ENCODE data around the gene DIPK1A. TPM values are rescaled to one million over a fixed set of nuclear protein-coding genes. Genes with fewer than 3 reads are reported as not detected.

DIPK1A gene
- total RNA-seq, 1 experiment from 2014 or later: 2.3 TPM

- Mint-ChIP-seq H3K9me3 (ENCODE audit: unreplicated experiment) (no peaks in the 10 kb centered on the region), H3K36me3 (ENCODE audit: insufficient read depth, unreplicated experiment) (no peaks in the 10 kb centered on the region), H3K4me1 (ENCODE audit: low read depth, unreplicated experiment) (peaks cover 36% of the 10 kb centered on the region), H3K27me3 (ENCODE audit: insufficient read depth, unreplicated experiment) (no peaks in the 10 kb centered on the region), H3K4me3 (ENCODE audit: unreplicated experiment) (peak overlapping the region; percentile 50), H3K27ac (ENCODE audit: unreplicated experiment) (peak overlapping the region; percentile 84)
- peak; percentile 58 to 61 for DNase-seq
- no TSS peak for BruUV-seq (replicated peaks)
- no peaks in the 10 kb centered on the region for H3K27me3 ChIP-seq (replicated peaks; ENCODE audit: control insufficient read depth, insufficient read depth, low read length)
- no peaks in the 10 kb centered on the region for H3K9me3 ChIP-seq
- H3K4me1 ChIP-seq: peaks cover 37% of the 10 kb centered on the region
- ChIA-PET POLR2A (interaction anchor here (1.1 kb wide), 1 partner anchor 15 kb away, joined by 4 read pairs; the partner anchor contains the start of gene RPL5), CTCF (interaction anchor here (1.4 to 1.9 kb wide), 3 partner anchors 13 to 507 kb away, joined by 4 to 17 read pairs (median 9); no protein-coding TSS in a partner anchor)
- no peak overlapping the region for H3K4me3 ChIP-seq (ENCODE audit: low read depth, low read length)
- TF ChIP-seq CTCF (IDR thresholded peaks at IDR 0.05; ENCODE audit: insufficient read depth in 1 of 2, low read depth in 1 of 2, low read length in 1 of 2, severe bottlenecking in 1 of 2, unreplicated experiment in 1 of 2): no peak
- intact Hi-C loops (cut with micrococcal nuclease; ENCODE audit: unreplicated experiment): loop anchor here (1.0 kb wide), 2 partner anchors 13 to 32 kb away; partner anchors contain the start of gene EVI5
- no peaks in the 10 kb centered on the region for H3K36me3 ChIP-seq (ENCODE audit: control insufficient read depth, insufficient read depth, low read length)
Observed at GRCh38 chr1:92817137-92817697, 144.0 kb downstream of the DIPK1A start.

- Histone ChIP-seq H3K4me1 (peaks cover 36% of the 10 kb centered on the region), H3K4me3 (ENCODE audit: low read depth, low read length) (no peak overlapping the region), H3K36me3 (ENCODE audit: control insufficient read depth, insufficient read depth, low read length) (no peaks in the 10 kb centered on the region), H3K27me3 (replicated peaks; ENCODE audit: control insufficient read depth, insufficient read depth, low read length) (no peaks in the 10 kb centered on the region), H3K9me3 (no peaks in the 10 kb centered on the region)
- no peaks in the 10 kb centered on the region for H3K27me3 Mint-ChIP-seq (ENCODE audit: insufficient read depth, unreplicated experiment)
- H3K9me3 Mint-ChIP-seq (ENCODE audit: unreplicated experiment): no peaks in the 10 kb centered on the region
- H3K36me3 Mint-ChIP-seq (ENCODE audit: insufficient read depth, unreplicated experiment): no peaks in the 10 kb centered on the region
- peak overlapping the region; percentile 84 for H3K27ac Mint-ChIP-seq (ENCODE audit: unreplicated experiment)
- ChIA-PET POLR2A (interaction anchor here (1.1 kb wide), 1 partner anchor 16 kb away, joined by 4 read pairs; the partner anchor contains the start of gene RPL5), CTCF (interaction anchor here (1.9 kb wide), 2 partner anchors 67 to 506 kb away, joined by 4 to 17 read pairs; no protein-coding TSS in a partner anchor)
- BruUV-seq (replicated peaks): TSS peak; percentile 44
- DNase-seq: no peak
- H3K4me3 Mint-ChIP-seq (ENCODE audit: unreplicated experiment): peak overlapping the region; percentile 14
- peaks cover 36% of the 10 kb centered on the region for H3K4me1 Mint-ChIP-seq (ENCODE audit: low read depth, unreplicated experiment)
- TF ChIP-seq CTCF (IDR thresholded peaks at IDR 0.05; ENCODE audit: insufficient read depth in 1 of 2, low read depth in 1 of 2, low read length in 1 of 2, severe bottlenecking in 1 of 2, unreplicated experiment in 1 of 2): no peak
- intact Hi-C loops (cut with micrococcal nuclease; ENCODE audit: unreplicated experiment): loop anchor here (1.0 kb wide), 2 partner anchors 12 to 31 kb away; partner anchors contain the start of gene EVI5
Observed at GRCh38 chr1:92816732-92817131, 144.5 kb downstream of the DIPK1A start.

- no peak for DNase-seq
- POLR2A ChIA-PET: no interaction called here
Observed at GRCh38 chr1:92808381-92808780, 152.9 kb downstream of the DIPK1A start.

More at GRCh38 chr1:92808381-92808780, 152.9 kb downstream of the DIPK1A start:
- CTCF ChIA-PET: no interaction called here
- peaks cover 24% of the 10 kb centered on the region for H3K4me1 ChIP-seq
- no peak overlapping the region for H3K4me3 ChIP-seq (ENCODE audit: low read depth, low read length)
- no peak overlapping the region for H3K4me3 Mint-ChIP-seq (ENCODE audit: unreplicated experiment)
- no peaks in the 10 kb centered on the region for H3K27me3 Mint-ChIP-seq (ENCODE audit: insufficient read depth, unreplicated experiment)
- BruUV-seq (replicated peaks): no TSS peak
- no peak overlapping the region for H3K27ac Mint-ChIP-seq (ENCODE audit: unreplicated experiment)
- peaks cover 21% of the 10 kb centered on the region for H3K4me1 Mint-ChIP-seq (ENCODE audit: low read depth, unreplicated experiment)
- no peak for TF ChIP-seq CTCF (IDR thresholded peaks at IDR 0.05; ENCODE audit: insufficient read depth in 1 of 2, low read depth in 1 of 2, low read length in 1 of 2, severe bottlenecking in 1 of 2, unreplicated experiment in 1 of 2)
- H3K36me3 Mint-ChIP-seq (ENCODE audit: insufficient read depth, unreplicated experiment): no peaks in the 10 kb centered on the region
- no peaks in the 10 kb centered on the region for H3K27me3 ChIP-seq (replicated peaks; ENCODE audit: control insufficient read depth, insufficient read depth, low read length)
- intact Hi-C loops (cut with micrococcal nuclease; ENCODE audit: unreplicated experiment): no loop called here
- H3K9me3 ChIP-seq: peaks cover 5% of the 10 kb centered on the region; the same call in 1 of the 2 replicates
- H3K36me3 ChIP-seq (ENCODE audit: control insufficient read depth, insufficient read depth, low read length): no peaks in the 10 kb centered on the region
- H3K9me3 Mint-ChIP-seq (ENCODE audit: unreplicated experiment): no peaks in the 10 kb centered on the region
